Hypothalamus (tissue), 51 donors: Measurements from ENCODE around the gene IPPK.

Source experiments
- DNase-seq, 51 donors: peaks; one replicate each; lab custom pipeline; 2025; lab: John Stamatoyannopoulos, UW

IPPK gene

GRCh38 chr9:92669890-92670708 lies at the start of gene IPPK:
TSS of gene IPPK (minus strand) at chr9:92670131. CDS start at chr9:92669988, 143 bp downstream.
- DNase-seq = peak; percentile 57 to 99 (median 96)

- no peak for DNase-seq
Measured at GRCh38 chr9:92719028-92719647, 49.2 kb upstream of the IPPK start.

- DNase-seq = no peak
Measured at GRCh38 chr9:92718086-92719001, 48.4 kb upstream of the IPPK start.

GRCh38 chr9:92717201-92718085 lies 47.5 kb upstream of the IPPK start:
- DNase-seq = no peak

GRCh38 chr9:92716557-92716956 lies 46.6 kb upstream of the IPPK start:
- DNase-seq = peak in 28 of 51 donors; percentile 13 to 65 (median 33)

- DNase-seq = no peak
Measured at GRCh38 chr9:92715488-92716231, 45.7 kb upstream of the IPPK start.

GRCh38 chr9:92714787-92715487 lies 45.0 kb upstream of the IPPK start:
- no peak for DNase-seq

- DNase-seq = no peak
Measured at GRCh38 chr9:92714016-92714415, 44.1 kb upstream of the IPPK start.

GRCh38 chr9:92713528-92713927 lies 43.6 kb upstream of the IPPK start:
- DNase-seq = no peak

GRCh38 chr9:92712767-92713166 lies 42.8 kb upstream of the IPPK start:
- DNase-seq = no peak

GRCh38 chr9:92711844-92712243 lies 41.9 kb upstream of the IPPK start:
- no peak for DNase-seq

GRCh38 chr9:92711146-92711545 lies 41.2 kb upstream of the IPPK start:
- no peak for DNase-seq

GRCh38 chr9:92710368-92710767 lies 40.4 kb upstream of the IPPK start:
- no peak for DNase-seq

GRCh38 chr9:92709954-92710353 lies 40.0 kb upstream of the IPPK start:
- no peak for DNase-seq

GRCh38 chr9:92709240-92709639 lies 39.3 kb upstream of the IPPK start:
- DNase-seq = no peak

- DNase-seq = no peak
Measured at GRCh38 chr9:92707530-92707929, 37.6 kb upstream of the IPPK start.

- no peak for DNase-seq
Measured at GRCh38 chr9:92706218-92706940, 36.4 kb upstream of the IPPK start.

- DNase-seq = no peak
Measured at GRCh38 chr9:92704528-92704927, 34.6 kb upstream of the IPPK start.
